SKM-1 treated with dmso at 0.1 percent for 144 hours (cell line): Measurements from ENCODE around the gene FRK.
"Not testable (repeated sequence)": the region's sequence is repeated elsewhere in the genome, so short reads cannot be mapped to it uniquely, and the experiment has no call there.

Experiments
- DNase-seq: peaks from one replicate; lab custom pipeline; 2025; ENCODE audit not compliant: unreplicated experiment; lab: John Stamatoyannopoulos, UW

Gene FRK

DNA sequence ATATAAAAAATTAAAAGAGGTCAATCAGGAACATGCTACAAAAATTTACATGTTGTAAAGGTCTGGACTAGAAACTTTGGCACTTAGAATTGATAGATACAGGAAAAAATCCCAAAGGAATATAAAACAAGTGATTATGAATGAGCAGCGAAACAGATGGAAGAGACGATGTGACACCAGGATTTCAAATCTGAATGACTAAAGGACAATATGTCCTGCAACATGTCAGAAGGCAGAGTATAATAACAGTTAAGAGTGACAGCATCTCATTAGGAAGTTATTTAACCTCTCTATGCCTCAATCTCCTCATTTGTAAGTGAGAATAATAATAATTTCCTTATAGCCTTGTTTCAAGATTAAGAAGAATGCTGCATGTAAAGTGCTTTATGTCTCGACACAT is 50.3 kb downstream of the FRK start:
- DNase-seq, result no peak

DNA sequence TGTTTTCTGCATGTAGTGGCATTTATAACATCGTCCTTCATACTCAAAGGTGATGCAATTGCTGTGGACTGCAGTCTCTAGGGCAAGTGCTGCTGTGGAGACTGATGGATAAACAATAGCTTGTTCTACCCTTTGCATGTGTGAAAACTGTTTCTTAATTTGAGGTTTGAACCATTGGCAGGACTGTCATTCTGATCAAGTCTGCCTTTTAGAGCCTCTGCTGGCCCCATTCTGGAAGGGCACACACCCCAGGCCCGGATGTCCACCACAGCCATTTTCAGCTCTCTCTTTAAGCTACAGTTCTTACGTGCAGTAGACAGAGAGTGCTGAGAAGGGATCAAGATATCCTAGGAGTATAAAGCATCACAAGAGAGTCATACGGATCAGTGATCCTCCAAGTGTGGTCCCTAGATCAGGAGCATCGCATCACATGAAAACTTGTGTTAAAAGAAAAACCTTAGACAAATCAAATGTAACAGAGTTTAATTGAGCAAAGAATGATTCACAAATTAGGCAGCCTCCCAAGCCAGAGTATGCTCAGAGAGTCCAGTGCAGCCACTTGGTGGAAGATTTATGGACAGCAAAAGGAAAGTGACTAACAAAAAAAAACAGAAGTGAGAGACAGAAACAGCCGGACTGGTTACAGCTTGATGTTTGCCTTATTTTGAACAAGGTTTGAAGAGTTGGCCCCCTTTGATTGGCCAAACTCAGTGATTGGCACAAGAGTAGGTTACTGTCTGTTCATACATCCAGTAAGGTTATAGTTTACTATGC is 52.0 kb downstream of the FRK start:
- DNase-seq, result peak; percentile 40

DNA sequence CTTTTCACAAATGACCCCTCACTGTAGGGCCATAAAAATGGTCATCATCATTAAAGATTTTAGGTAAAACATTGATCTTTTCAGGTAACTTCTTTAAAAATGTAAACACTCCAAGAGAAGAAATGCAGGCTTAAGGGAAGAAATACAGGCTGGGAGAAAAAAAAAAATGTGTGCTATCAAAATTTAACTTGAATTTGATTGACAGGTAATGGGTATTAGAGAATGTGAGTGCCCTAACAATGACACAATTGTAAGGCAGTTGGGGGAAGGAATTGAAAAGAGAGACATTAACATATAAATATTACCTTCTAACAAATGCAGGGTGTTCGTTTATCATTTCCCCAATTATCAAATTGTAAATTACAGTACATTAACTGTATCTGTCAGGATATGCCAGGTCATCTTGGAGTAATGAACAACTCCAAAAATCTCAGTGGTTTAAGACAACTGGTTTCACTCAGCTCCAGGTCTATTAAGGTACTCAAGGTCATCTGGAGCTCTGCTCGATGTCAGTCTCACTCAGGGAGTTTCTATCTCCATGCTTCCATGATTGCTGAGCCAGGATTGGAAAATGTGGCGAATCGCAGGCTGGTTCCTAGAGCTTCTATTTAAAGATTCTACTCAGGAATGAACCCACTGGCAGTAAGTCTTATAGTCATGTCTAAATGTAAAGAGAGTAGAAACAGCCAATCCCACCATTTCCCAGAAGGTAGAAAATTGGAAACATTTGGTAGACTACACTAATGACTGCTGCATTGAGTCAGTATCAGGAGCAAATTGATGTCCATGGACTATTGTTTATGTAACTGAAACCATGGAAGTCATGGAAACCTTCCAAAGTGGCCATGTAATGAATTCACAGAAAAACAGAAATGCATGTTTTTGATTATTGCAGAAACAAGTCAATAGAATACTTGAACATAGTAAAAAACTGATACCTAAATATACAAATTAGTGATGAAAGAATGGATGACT is 55.6 kb downstream of the FRK start:
- no peak for DNase-seq

DNA sequence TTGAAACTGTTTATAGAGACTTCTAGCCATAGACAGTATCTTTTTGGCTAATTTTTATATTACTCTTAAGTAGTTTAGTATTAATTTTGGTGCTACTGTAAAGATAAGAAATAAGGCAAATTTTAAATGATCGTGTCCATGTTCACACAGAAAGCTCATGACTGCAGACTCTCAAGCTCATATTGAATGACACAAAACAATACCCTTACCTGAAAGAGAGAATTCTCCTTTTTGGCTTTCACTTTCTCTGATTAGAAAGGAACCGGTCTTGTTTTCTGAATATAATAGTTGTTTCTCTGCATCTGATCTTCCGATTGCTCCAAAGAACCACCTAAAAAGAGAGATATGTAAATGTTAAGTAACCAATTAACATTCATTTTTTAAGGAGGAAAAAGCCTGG is 57.0 kb downstream of the FRK start:
- DNase-seq, result no peak

DNA sequence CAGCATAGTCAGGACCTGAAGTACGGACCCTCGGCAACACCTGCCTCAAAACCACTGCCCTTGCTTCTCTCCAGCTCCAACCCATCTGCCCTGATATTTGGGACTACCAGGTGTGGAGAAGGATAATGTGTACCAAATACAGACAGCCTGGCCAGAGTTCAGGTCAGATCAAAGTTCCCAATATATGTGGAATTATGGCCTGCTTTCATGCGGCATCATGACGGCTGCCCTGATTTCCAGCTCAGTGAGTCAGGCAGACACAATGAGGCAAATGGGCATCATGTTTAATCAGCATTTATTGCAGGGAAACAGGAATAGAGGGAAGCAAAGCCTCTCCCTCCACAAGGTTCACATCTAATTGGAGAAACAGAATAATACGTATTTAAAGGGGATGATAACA is 57.9 kb downstream of the FRK start:
- no peak for DNase-seq

DNA sequence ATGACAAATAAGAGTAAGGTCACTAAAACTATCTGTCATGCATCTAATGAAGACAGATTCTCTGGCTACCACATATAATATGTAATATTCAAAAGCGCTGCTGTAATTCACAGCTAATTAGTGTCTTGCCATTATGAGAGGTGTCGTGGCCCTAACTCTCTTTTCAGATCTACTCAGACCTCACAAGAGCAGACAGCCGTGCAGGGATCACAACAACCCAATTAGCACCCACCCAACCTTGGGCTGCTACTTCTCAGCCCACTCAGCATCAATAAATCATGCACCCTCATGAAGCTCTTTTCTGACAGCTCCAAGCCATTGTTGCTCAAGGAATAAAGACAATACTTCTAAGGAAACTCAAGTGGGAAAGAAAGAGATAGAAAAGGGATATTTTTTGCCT is 61.5 kb downstream of the FRK start:
- no peak for DNase-seq

DNA sequence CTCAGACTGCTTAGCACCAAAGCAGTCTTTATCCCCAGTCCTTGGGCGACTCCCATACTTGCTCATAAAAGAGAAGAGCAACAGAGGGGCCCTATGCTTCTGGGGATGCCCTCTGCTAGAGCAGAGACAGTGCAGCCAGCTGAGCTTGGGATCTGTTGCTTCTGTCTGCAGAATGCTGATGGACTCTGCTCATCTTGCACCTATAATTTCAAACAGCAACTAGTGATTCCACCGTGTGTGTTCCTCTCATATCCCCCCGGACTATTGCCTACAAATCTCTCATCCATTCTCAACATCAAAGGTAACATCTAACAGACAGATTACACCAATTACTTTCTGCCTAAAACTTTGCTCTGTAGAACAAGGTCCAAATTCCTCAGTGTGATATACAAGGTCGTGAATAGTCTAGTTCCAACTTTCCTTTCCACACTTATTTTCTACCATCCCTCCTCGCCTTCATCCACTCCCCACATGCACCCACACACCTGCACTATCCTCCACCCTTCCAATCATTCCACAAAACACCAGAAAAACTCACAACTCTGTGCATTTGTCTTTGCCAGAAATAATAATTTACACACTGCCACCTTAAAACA is 62.6 kb downstream of the FRK start:
- DNase-seq, result no peak

DNA sequence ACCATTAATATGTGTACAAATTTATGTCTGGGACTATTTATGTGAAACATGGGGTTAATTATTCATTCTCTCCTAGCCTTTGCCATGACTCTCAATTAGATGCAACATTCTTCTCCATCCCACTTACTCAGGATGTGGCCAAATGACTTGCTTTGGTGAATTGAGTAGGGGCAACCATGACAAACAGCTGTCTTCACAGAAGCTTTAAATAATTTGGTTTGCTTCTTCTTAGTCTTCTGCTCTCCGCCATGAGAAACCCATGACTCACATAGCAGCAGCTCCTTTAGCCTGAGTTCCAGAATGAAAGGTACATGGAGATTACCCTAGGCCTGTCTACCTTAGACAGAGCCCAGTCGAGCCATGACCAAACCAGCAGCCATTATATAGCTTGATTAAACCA is 74.7 kb downstream of the FRK start:
- DNase-seq, result no peak

DNA sequence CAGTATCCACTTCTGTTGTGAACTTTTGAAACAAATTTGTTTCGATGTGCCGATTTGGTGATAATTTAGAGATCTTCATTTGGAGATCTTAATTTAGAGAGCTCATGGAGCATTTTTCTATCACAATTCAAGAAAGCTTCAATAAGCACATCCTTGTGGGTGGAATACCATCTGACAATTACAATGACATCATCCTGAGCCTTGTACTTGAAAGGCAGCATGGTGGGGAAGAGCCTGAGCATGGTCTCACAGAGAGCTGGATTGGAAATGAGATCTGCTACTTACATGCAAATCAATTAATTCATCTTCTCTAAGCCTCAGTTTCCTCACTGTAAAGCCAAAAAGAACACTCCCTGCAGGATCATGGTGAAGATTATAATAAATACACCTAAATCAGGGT is 75.9 kb downstream of the FRK start:
- DNase-seq, result no peak

DNA sequence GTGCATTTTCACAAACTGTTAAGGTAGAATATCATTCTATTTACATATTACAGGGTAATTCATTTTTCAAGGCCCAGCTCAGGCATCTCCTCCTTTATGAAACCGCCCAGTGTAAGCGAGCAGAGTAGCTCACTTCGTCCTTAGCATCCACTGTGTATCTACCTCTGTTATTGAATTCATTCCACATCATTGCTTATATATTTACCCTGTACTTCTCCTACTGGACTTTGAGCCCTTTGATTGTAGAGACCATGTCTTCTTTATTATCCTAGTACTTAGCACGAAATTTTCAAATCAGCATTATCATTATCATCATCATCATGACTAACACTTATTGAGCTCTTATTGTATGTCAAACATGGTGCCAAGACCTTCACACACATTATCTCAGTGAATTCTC is 76.7 kb downstream of the FRK start:
- DNase-seq, result no peak

DNA sequence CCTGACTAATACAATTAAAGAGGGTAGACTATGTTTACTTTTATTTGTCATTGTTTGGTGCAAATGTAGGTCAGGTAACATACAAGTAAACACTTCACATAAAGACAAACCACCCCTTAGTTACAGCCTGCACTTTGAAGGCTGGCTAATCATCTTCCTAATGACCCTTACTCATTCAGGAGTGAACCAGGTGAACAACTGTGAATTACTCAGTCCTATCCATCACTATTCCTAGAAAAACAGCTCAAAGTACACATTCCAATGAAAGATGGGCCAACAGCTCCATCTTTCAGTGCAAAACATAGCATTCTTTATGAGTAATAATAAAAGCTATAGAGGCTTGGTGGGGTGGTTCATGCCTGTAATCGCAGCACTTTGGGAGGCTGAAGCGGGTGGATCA is 78.2 kb downstream of the FRK start:
- DNase-seq, result no peak

DNA sequence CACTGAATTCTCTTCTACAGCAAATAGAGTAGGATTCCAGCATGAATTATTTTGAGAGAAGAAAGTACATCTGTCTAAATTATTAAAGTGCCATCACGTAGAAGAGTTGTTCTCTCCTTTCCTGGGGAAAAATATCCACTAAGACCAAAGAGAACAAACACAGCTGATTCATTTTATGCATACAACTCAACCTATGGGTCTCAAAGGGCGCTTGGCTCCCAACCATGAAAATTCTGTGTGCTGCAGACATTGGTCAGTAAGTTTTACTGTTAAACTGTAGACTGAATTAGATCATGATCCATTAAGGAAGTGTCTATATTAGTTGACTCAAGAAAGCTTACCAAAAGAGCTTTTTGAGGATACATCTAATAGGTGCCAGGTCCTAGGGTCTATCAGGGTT is 83.5 kb downstream of the FRK start:
- DNase-seq, result no peak

DNA sequence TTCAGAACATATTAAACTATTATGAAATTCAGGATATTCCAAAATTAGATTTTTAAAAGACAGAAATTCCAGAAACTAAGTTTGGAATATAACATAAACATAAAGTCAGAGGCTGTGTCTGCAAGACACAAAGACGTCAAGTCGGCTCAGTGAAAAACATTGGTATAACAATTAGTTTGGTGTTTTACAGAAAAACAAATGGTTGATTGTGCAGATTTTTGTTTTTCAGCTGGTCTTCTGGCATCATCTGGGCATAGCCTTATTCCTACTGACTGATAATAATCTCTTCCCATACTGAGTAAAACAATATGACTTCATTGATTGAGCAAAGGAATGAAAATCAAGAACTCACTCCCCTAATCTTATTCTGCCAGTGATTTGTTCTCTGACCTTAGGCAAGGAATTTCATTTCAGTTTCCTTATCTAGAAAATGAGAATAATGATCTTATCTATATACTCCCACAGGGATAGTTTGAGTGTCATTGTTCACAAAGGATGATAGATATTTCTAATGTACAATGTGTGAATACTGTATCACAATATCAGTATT is 84.3 kb downstream of the FRK start:
- DNase-seq, result no peak

DNA sequence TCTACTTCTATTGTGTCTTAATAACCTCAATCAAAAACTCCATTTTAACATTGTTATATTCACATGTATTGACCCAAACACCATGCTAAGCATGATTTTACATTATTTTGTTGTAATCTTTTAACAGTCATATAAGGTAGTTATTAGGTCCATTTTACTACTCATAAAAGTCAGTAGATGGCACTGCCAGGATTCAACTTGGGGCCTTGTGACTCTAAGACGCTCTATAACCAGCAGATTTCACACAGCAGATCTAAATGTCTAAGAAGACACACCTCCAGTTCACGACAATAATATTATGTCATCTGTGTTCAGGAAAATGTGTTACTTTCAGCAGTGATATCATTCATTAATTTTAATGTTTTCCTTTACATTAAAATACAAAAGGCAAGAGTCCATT is 88.0 kb downstream of the FRK start:
- DNase-seq, result no peak

DNA sequence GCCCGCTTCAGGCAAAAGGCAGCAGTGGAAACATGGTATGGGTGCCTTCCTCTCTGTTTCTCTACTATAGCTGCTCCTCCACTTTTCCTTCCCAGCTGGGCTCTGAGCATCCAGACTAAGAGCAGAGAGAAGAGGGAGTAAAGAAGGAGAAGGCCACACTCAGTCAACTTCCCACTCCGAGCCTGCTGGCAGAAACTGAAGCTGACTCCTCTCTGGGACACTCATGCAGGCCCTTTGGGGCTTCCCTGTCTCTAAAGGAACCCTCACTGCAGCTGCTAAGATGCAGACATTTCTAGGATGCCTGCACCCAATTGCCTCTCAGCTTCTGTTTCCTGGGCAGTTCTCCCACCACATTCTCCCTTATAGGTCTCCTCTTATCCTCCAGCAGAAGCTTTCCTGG is 88.9 kb downstream of the FRK start:
- DNase-seq, result no peak

DNA sequence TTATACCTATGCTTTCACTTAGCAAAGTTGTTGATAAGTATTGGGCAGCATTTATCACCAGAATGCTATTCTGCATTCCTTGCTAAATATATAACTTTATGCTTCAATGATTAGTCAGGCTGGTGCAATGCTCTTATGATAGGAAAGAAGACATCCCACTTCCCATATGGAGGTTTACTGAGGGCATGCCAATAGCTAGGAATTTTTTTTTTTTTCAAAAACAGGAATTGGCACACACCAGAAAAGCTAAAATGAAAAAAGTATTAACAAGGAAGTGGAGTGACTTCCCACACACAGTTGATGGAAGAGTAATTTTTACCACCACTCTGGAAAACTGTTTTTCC is 90.8 kb downstream of the FRK start:
- DNase-seq, result no peak

DNA sequence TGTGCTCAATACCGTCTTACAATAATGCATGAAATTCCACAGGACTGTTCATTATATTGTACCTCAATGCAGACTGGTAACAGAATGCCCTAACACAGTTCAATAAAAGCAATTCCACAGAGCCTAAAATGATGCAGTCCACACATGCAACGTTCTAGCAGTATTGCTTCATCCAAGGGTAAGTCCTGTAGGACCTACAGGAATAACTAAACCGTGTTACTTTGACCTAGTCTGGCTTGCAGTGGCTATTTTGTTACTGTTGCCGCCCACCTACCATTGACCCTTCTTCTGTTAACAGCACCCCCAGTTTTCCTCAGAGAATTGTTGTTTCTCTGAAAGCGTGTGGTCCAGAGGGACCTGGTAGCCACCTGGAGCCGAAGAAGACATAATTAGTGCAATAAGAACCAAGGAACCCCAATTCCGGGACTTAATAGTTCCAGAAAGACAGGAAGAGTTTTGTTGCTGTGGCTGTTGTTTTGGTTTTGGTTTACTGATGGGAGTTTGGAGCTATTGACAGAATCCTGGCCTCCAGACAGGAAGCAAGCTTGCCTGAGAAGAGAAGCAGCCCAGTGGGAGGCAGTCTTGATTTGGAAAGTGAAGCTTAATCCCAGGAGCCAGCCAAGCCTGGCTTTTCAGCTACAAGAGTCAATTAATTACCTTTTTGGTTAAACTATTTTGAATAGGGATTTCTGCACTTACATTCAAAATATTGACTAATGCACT is 91.3 kb downstream of the FRK start:
- DNase-seq, result no peak

DNA sequence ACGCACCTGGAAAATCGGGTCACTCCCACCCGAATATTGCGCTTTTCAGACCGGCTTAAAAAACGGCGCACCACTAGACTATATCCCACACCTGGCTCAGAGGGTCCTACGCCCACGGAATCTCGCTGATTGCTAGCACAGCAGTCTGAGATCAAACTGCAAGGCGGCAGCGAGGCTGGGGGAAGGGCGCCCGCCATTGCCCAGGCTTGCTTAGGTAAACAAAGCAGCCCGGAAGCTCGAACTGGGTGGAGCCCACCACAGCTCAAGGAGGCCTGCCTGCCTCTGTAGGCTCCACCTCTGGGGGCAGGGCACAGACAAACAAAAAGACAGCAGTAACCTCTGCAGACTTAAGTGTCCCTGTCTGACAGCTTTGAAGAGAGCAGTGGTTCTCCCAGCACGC is 100.4 kb downstream of the FRK start:
- DNase-seq, result not testable (repeated sequence)

DNA sequence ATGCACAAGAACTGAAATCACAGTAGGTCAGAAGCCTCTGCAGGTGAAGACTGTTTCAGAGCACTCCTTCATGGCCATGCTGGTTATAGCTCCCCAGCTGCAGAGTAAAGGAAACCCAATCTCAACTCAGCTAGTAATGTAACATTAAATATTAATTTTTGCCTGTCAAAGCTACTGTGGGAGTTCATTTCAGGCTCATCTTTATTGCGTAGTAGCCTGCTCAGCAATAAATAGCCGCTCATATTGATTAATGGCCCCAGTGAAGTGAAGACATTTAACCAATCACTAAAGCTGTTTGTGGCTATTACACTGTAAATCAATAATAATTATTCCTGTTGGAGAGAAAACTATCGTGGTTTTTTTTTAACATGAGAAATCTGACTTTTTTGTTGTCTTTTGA is 101.7 kb downstream of the FRK start:
- DNase-seq, result no peak

DNA sequence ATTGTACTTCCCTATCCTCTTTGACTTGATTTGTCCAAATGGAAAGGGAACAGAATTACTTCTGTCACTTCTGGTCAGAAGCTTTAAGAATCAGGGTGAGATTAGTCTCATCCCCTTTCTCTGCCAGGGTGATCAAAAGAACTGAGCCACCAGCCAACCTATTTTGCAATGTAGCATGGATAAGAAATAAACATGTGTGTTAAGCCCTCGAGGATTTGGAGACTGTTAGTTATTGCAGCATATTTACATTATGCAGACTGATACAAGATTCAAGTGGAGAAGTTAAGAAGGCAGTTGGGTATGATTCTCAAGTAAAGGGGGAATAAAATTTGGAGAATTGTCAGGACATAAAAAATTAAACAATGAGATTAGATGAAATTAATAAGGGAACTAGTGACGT is 106.0 kb downstream of the FRK start:
- no peak for DNase-seq

DNA sequence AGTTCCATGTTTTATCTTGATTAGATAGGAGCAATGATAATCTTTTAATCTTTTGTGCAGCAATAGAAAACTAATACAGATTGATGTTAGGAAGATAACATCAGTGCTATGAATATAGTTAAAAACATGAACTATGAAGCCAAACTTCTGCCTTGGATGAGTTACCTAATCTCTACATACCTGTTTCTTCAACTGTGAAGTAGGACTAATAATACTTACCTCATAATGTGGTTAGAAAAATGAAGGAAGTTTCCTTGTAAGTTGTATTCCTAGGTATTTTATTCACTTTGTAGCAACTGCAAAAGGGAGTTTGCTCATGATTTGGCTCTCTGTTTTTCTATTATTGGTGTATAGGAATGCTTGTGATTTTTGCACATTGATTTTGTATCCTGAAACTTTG is 111.9 kb downstream of the FRK start:
- no peak for DNase-seq
